Measurements from ENCODE around the gene CLSTN1. TPM values are rescaled to one million over a fixed set of nuclear protein-coding genes. Genes with fewer than 3 reads are reported as not detected.
"Not testable (repeated sequence)": the region's sequence is repeated elsewhere in the genome, so short reads cannot be mapped to it uniquely, and the experiment has no call there.

CLSTN1 gene
- total RNA-seq, 1 donor from 2014 or later, result 84.8 TPM

DNA sequence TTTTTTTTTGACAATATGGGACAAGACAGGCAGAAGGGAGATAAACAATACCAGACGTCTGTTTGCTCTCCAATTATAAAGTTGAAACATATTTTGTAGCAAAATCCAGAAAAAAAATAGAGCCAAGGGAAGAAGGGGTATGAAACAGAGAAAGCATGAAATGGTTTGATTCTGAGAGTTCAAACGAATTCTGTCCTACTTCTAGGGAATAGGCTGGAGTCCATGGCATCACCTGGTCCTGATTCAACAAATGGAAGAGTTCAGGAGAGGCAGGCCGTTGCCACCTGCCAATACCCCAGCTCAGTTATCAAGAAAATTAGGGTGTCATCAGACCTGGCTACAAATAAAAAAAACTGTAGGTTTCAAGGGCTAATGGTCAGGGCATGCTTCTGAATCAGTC is 71.8 kb downstream of the CLSTN1 start:
- TF ChIP-seq, protein P1, sequence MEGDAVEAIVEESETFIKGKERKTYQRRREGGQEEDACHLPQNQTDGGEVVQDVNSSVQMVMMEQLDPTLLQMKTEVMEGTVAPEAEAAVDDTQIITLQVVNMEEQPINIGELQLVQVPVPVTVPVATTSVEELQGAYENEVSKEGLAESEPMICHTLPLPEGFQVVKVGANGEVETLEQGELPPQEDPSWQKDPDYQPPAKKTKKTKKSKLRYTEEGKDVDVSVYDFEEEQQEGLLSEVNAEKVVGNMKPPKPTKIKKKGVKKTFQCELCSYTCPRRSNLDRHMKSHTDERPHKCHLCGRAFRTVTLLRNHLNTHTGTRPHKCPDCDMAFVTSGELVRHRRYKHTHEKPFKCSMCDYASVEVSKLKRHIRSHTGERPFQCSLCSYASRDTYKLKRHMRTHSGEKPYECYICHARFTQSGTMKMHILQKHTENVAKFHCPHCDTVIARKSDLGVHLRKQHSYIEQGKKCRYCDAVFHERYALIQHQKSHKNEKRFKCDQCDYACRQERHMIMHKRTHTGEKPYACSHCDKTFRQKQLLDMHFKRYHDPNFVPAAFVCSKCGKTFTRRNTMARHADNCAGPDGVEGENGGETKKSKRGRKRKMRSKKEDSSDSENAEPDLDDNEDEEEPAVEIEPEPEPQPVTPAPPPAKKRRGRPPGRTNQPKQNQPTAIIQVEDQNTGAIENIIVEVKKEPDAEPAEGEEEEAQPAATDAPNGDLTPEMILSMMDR (IDR thresholded peaks at IDR 0.05; ENCODE audit: unreplicated experiment), result no peak
- no peak overlapping the region for H3K4me3 Mint-ChIP-seq (ENCODE audit: unreplicated experiment)
- no peak overlapping the region for H3K27ac Mint-ChIP-seq (ENCODE audit: unreplicated experiment)

DNA sequence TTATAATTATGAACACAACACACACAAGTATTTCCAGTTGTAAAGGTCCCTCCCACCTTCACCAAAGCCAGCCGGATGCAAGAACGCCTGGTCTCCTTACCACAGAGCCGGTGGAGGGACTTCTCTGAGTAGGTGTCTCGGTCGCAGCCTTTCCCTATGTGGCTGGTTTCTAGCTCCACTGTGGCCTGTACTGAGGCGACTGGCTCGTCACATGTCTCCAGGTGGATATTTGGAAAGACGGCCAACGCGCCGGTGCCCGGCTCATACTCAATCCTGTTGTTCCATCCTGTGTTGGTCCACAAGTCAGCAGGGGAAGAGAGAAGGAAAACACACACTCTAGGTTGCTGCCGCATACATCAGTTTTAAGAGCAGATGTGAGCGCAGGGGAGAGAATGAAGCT is 74.4 kb downstream of the CLSTN1 start:
- Mint-ChIP-seq H3K9me3 (ENCODE audit: unreplicated experiment) (no peaks in the 10 kb centered on the region), H3K4me1 (ENCODE audit: unreplicated experiment) (no peaks in the 10 kb centered on the region), H3K27me3 (ENCODE audit: unreplicated experiment) (no peaks in the 10 kb centered on the region), H3K36me3 (ENCODE audit: low read depth, unreplicated experiment) (peaks cover 21% of the 10 kb centered on the region), H3K27ac (ENCODE audit: unreplicated experiment) (no peak overlapping the region), H3K4me3 (ENCODE audit: unreplicated experiment) (no peak overlapping the region)
- no peak for DNase-seq (ENCODE audit: low spot score)
- TF ChIP-seq, protein P1 (IDR thresholded peaks at IDR 0.05; ENCODE audit: unreplicated experiment), result no peak

More for the DNA sequence above, 71.8 kb downstream of the CLSTN1 start:
- peaks cover 12% of the 10 kb centered on the region for H3K4me1 Mint-ChIP-seq (ENCODE audit: unreplicated experiment)
- H3K9me3 Mint-ChIP-seq (ENCODE audit: unreplicated experiment), result no peaks in the 10 kb centered on the region
- H3K36me3 Mint-ChIP-seq (ENCODE audit: low read depth, unreplicated experiment), result peaks cover 21% of the 10 kb centered on the region
- DNase-seq (ENCODE audit: low spot score), result no peak
- H3K27me3 Mint-ChIP-seq (ENCODE audit: unreplicated experiment), result no peaks in the 10 kb centered on the region

DNA sequence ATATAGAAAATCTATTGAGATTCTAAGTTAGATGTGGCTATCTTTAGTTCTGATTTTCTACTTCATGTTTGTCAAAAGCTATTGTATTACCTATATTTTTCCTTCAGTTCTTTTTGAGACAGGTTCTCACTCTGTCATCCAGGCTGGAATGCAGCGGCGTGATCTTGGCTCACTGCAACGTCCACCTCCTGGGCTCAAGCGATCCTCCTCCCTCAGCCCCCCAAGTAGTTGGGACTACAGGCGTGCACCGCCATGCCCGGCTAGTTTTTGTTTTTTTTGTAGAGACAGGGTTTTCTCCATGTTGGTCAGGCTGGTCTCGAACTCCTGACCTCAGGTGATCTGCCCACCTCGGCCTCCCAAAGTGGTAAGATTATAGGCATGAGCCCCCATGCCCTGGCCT is 75.4 kb downstream of the CLSTN1 start:
- H3K9me3 Mint-ChIP-seq (ENCODE audit: unreplicated experiment); H3K27me3 Mint-ChIP-seq (ENCODE audit: unreplicated experiment); H3K27ac Mint-ChIP-seq (ENCODE audit: unreplicated experiment); H3K4me1 Mint-ChIP-seq (ENCODE audit: unreplicated experiment); DNase-seq (ENCODE audit: low spot score): not testable (repeated sequence)
- Mint-ChIP-seq H3K36me3 (ENCODE audit: low read depth, unreplicated experiment) (peaks cover 25% of the 10 kb centered on the region), H3K4me3 (ENCODE audit: unreplicated experiment) (peak overlapping the region; percentile 33)

DNA sequence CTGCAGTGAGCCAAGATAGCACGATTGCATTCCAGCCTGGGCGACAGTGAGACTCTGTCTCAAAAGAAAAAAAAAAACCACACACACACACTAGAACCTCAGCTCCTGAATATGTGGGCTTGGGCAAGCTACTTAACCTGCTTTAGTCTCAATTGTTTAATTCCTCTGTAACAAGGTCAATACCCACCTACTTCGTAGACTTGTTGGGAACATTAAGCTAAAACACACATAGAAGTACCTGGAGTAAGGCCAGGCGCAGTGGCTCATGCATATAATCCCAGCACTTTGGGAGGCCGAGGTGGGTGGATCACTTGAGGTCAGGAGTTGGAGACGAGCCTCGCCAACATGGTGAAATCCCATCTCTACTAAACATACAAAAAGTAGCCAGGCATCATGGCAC is 77.1 kb downstream of the CLSTN1 start:
- DNase-seq (ENCODE audit: low spot score), result no peak
- H3K4me3 Mint-ChIP-seq (ENCODE audit: unreplicated experiment), result no peak overlapping the region
- TF ChIP-seq, protein P1 (IDR thresholded peaks at IDR 0.05; ENCODE audit: unreplicated experiment), result no peak
- H3K27ac Mint-ChIP-seq (ENCODE audit: unreplicated experiment), result no peak overlapping the region
- H3K4me1 Mint-ChIP-seq (ENCODE audit: unreplicated experiment), result no peaks in the 10 kb centered on the region
- H3K9me3 Mint-ChIP-seq (ENCODE audit: unreplicated experiment), result no peaks in the 10 kb centered on the region
- H3K27me3 Mint-ChIP-seq (ENCODE audit: unreplicated experiment), result no peaks in the 10 kb centered on the region
- H3K36me3 Mint-ChIP-seq (ENCODE audit: low read depth, unreplicated experiment), result peaks cover 28% of the 10 kb centered on the region

DNA sequence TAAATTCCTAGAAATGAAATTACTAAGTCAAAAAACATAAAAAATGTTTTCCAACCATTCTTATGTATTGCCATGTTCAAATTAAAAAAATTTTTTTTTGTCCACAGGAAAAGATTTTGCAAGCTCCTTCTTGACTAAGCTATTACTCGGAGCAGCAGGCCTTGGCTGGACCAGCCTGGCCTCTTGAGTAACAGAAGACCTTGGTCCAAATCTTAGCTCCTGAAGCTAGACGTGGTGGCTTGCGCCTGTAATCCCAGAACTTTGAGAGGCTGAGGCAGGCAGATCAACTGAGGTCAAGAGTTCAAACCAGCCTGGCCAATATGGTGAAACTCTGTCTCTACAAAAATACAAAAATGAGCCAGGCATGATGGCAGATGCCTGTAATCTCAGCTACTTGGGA is 77.6 kb downstream of the CLSTN1 start:
- Mint-ChIP-seq H3K36me3 (ENCODE audit: low read depth, unreplicated experiment) (peaks cover 25% of the 10 kb centered on the region), H3K27ac (ENCODE audit: unreplicated experiment) (no peak overlapping the region)

More for the DNA sequence above, 77.6 kb downstream of the CLSTN1 start:
- no peaks in the 10 kb centered on the region for H3K9me3 Mint-ChIP-seq (ENCODE audit: unreplicated experiment)
- H3K27me3 Mint-ChIP-seq (ENCODE audit: unreplicated experiment), result no peaks in the 10 kb centered on the region
- H3K4me1 Mint-ChIP-seq (ENCODE audit: unreplicated experiment), result no peaks in the 10 kb centered on the region
- TF ChIP-seq, protein P1 (IDR thresholded peaks at IDR 0.05; ENCODE audit: unreplicated experiment), result no peak
- H3K4me3 Mint-ChIP-seq (ENCODE audit: unreplicated experiment), result no peak overlapping the region
- no peak for DNase-seq (ENCODE audit: low spot score)

Measured in endothelial cell (in vitro differentiated cells).